Urinary bladder (tissue), 4 donors: ENCODE results near the gene SPNS3. TPM values are rescaled to one million over a fixed set of nuclear protein-coding genes. Genes with fewer than 3 reads are reported as not detected.

Experiments
- DNase-seq: peaks from one replicate; pipeline ENCODE4 v3.0.0-alpha.2; 2015; ENCODE audit errors: extremely low spot score
- H3K27ac ChIP-seq: one replicate; pipeline ENCODE4 v1.5.1; 2013; ENCODE audit warnings: low read depth, mild to moderate bottlenecking, moderate library complexity
- H3K36me3 ChIP-seq: one replicate; pipeline ENCODE4 v1.6.1; 2013; ENCODE audit warnings: mild to moderate bottlenecking, moderate library complexity; ENCODE audit not compliant: insufficient read depth
- H3K4me1 ChIP-seq: one replicate; pipeline ENCODE4 v1.6.1; 2013; ENCODE audit warnings: mild to moderate bottlenecking, moderate library complexity; ENCODE audit not compliant: insufficient read depth
- H3K4me3 ChIP-seq: one replicate; pipeline ENCODE4 v1.5.1; 2013; ENCODE audit warnings: low read depth, low read length
- WGBS: extraction: QIAGEN DNeasy Blood & Tissue Kit; methylation state at CpG from one replicate; pipeline ENCODE4 v1.1.7; 2013; 5-methylcytosine and 5-hydroxymethylcytosine counted together
- polyA plus RNA-seq: library from polyadenylated mRNA; stranded (reverse); fragments of 200-250 nt; gene quantifications from one replicate; pipeline ENCODE4 v1.2.3, GENCODE V29; 2013
- total RNA-seq: library from RNA; depleted of rRNA; stranded (reverse); fragments of >200 nt; gene quantifications from one replicate; pipeline ENCODE4 v1.2.3, GENCODE V29; 2014
- donor health status: healthy with polysubstance abuse.
- donor health status: healthy.

Gene SPNS3
- total and polyA plus RNA-seq, 2 donors = 0.16 to 0.46 TPM

DNA sequence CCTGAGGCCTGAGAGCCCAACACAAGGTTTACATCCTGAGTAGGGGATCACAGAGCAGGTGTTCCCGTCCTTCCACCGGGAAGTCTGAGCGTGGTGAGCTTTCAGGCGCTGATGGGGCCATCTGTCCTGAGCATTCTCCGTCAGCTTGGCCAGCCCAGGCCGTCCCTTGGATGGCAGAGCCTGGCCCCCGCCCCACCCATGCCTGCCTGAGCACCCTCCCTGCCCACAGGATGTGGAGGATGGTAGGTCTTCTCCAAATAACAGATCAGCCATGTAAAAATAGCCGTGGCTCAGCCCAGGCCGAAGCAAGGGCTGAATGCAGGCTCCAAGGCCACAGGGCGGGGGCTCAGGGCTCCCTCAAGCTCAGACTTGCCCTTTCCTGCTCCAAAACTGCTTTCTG is 85.2 kb downstream of the SPNS3 start:
- Histone ChIP-seq H3K4me1 (no peaks in the 10 kb centered on the region), H3K27ac (no peak overlapping the region)

DNA sequence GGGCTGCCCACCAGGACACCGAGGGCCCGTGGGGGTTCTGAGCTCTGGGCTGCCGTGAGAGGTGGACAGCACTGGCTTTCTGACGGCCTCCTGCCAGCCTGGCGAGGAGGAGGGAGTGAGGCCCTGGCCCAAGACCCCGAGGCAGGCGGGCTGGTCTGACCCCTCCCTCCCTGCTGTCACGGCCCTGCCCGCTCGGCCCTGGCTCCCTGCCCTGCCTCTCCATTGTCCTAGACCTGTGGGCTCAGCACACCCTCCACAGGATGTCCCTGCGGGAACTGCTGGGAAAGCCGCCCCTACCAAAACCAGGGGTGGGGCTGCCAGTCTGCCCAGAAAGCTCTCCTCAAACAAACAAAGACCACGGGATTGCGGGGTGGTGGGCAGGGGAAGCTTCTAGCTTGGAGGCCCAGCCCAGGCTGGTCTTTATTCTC is 85.6 kb downstream of the SPNS3 start:
- no peak overlapping the region for H3K27ac ChIP-seq
- 75% methylated on average over 14 of the region's 14 CpGs for WGBS
- H3K4me3 ChIP-seq = no peak overlapping the region
- no peak for DNase-seq
- no peaks in the 10 kb centered on the region for H3K36me3 ChIP-seq
- H3K4me1 ChIP-seq = no peaks in the 10 kb centered on the region

More for the DNA sequence above, 85.2 kb downstream of the SPNS3 start:
- 84% methylated on average over 10 of the region's 10 CpGs for WGBS
- DNase-seq = no peak
- Histone ChIP-seq H3K4me3 (no peak overlapping the region), H3K36me3 (no peaks in the 10 kb centered on the region)

DNA sequence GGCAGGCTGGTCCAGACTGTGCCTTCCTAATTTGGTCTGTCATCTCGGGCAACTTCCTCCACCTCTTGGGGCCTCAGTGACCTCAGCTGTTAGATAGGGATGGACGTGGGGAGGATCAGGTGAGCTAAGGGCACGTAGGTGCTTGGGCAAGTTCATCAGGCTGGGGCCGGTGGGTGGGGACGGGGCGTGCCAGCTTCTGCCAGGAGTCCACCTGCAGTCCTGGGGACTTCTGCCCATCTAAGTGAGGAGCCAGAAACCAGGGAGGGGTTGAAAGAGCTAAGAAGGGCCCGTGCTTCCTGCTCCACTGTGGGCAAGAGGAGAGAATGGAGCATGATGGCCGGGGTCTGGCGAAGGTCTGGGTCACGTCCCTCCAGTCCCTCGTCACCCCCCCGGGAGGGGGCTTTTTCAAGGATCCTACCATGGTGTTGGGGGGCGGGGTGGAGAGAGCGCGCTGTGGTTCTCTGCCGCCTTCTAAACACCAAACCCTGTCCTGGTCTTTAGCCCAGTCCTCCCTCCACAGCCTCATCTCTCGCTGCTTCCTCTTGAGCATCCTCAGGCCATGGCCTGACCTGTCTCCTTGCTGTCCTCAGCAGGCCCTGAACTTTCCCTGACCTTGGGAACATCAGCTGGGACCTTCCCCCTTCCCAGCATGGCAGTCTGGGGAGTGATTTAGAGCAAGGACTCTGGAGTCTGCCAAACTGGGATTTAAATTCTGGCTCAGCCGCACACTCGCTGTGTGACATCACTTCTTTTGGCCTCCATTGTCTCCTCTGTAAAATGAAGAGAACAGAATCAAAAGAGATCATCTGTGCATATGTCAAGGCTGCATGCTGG is 86.5 kb downstream of the SPNS3 start:
- 69% methylated on average over 19 of the region's 19 CpGs for WGBS
- peak overlapping the region; percentile 40 for H3K27ac ChIP-seq
- DNase-seq = no peak

DNA sequence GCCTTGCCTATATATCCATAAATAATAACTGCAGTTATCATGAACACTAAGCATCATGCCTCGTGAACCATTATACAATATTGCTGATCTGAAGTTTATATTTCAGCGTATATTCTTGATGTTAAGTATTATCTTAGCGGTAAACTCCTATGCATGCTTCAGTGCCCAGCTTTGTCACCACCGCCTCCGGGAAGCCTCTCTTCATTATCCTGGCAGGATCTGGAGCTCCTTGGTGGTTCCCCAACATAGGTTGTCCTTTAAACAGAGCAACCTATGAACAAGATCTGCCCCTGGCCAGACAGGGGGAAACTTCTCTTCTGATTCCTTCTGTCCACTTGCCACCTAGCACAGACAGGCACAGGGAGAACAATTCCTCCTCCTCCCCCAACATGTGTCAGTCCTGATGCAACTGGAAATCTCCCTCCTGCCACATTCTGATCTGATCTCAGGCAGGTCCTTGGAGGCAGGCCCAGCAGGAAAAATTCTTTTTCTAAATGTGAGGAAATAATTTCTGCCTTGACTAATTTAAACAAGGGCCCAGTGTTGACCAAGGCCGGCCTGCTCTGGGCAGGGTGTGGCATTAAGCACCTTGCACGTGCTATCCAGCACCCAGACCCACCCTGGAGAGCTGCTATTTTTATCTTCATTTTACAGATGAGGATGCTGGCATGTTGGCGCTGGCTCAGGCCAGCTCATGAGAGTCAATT is 87.3 kb downstream of the SPNS3 start:
- H3K27ac ChIP-seq = no peak overlapping the region
- H3K4me1 ChIP-seq = no peaks in the 10 kb centered on the region
- 61% methylated on average over 8 of the region's 8 CpGs for WGBS

More for the DNA sequence above, 86.5 kb downstream of the SPNS3 start:
- H3K4me3 ChIP-seq = no peak overlapping the region
- no peaks in the 10 kb centered on the region for H3K4me1 ChIP-seq
- H3K36me3 ChIP-seq = no peaks in the 10 kb centered on the region

DNA sequence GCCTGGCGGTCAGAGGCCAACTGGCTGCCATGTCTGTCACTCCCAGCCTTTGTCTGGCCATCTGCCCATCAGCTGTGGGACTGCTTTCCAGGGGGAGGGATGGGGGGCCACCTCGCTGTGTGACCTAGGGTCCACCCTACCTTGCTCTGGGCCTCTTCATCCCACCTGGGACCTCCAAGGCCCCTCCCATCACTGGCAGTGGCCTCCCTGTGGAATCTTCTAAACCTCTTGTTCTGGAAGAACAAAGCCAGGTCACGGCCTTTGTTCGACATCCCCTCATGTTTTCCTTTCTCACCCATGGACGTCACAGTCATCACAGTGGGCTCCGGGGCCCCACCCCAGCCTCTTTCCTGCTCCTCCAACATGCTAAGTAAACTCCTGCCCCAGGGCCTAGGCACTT is 88.9 kb downstream of the SPNS3 start:
- Histone ChIP-seq H3K4me1 (no peaks in the 10 kb centered on the region), H3K4me3 (no peak overlapping the region), H3K27ac (peak overlapping the region; percentile 11), H3K36me3 (no peaks in the 10 kb centered on the region)
- WGBS = 83% methylated on average over 6 of the region's 6 CpGs
- DNase-seq = no peak

More for the DNA sequence above, 87.3 kb downstream of the SPNS3 start:
- Histone ChIP-seq H3K4me3 (no peak overlapping the region), H3K36me3 (no peaks in the 10 kb centered on the region)
- no peak for DNase-seq

DNA sequence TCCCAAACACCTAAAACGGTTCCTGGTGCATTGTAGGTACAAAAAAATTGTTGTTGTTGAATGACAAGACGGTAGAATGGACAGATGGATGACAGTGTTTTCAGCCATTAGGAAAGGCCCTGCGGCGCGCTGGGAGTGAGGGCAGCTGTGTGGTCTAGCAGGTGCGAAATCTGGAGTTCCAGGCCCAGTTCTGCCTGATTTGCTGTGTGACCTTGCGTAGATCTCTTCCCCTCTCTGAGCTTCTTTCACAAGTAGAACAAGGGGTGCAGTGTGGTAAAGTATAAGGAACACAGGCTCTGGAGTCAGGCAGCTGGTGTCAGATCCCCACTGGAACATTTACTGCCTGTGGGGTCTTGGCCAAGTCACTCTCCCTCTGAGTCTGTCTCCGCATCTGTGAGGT is 90.2 kb downstream of the SPNS3 start:
- no peak for DNase-seq
- no peaks in the 10 kb centered on the region for H3K4me1 ChIP-seq
- no peaks in the 10 kb centered on the region for H3K36me3 ChIP-seq
- H3K27ac ChIP-seq = no peak overlapping the region
- WGBS = 97% methylated on average over 8 of the region's 8 CpGs
- no peak overlapping the region for H3K4me3 ChIP-seq

DNA sequence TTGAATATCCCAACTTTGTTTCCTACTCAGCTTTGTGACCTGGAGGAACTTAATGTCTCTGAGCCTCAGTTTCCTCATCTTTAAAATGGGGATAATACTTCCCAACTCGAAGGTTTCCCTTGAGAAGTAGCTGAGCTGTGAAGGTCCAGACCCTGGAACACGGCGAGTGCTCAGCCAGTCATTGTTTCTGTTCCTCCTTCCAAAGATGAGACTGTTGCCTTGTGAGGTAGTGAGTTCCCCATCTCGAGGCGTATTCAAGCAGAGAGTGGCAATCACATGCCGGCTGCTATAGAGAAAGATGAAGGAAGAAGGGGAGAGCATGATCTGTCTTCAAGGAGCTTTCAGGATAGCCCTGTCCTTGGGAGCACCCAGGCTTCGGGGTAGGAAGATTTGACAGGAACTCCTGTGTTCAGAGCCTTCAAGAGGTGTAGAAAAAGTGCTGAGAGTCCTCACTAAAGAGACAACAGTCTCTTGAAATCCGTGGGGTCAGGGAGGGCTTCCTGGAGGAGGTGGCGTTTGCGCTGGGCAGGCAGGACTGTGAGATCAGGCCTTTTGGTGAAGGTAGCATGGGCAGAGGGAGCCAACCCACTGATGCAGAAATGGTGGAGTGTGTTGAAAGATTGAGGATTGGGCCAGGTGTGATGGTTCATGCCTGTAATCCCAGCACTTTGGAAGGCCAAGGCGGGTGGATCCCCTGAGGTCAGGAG is 92.1 kb downstream of the SPNS3 start:
- H3K4me1 ChIP-seq = no peaks in the 10 kb centered on the region
- 92% methylated on average over 11 of the region's 11 CpGs for WGBS
- DNase-seq = no peak

DNA sequence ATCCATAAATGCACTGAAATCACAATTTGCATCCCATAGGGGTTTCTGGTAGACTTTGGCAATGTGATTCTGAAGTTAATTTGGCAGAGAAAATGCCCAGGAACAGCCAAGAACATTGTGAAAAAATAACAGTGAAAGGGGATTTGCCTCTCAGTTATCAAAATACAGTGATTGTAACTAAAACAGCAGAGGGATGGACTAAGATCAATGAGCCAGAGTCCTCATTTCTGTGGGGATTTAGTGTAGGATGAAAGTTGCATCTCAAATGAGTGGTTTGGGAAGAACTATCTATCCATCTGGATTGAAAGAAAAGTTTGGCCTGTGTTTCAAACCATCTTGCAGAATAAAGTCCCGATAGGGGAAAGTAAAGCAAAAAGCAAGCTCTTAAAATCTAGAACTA is 93.4 kb downstream of the SPNS3 start:
- Histone ChIP-seq H3K4me3 (no peak overlapping the region), H3K36me3 (no peaks in the 10 kb centered on the region), H3K27ac (no peak overlapping the region), H3K4me1 (no peaks in the 10 kb centered on the region)
- WGBS = 37% methylated on average over 1 of the region's 1 CpG
- DNase-seq = no peak

More for the DNA sequence above, 92.1 kb downstream of the SPNS3 start:
- no peaks in the 10 kb centered on the region for H3K36me3 ChIP-seq
- H3K4me3 ChIP-seq = no peak overlapping the region
- H3K27ac ChIP-seq = no peak overlapping the region

DNA sequence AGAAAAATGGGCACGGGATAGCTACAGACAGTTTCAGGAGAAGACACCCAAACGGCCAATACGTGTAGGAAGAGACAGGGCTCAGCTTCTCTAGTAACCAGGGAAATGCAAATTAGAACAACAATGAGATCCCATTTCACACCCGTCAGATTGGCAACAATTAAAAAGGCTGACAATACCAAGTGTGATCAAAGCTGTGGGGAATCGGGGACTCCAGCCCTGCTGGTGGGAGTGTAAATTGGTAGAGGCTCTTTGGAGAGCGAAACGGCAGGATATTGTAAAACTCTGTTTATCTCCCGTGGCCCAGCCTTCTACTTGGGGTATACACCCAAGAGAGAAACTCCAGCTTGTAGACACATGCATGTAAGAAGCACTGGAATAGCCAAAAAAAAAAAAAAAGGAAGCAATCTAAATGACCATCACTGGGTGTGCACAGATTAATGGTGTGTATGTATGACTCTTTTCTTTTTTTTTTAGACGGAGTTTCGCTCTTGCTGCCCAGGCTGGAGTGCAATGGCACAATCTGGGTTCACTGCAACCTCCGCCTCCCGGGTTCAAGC is 93.9 kb downstream of the SPNS3 start:
- 61% methylated on average over 12 of the region's 12 CpGs for WGBS
- no peak for DNase-seq
- Histone ChIP-seq H3K4me3 (no peak overlapping the region), H3K27ac (no peak overlapping the region), H3K4me1 (no peaks in the 10 kb centered on the region), H3K36me3 (no peaks in the 10 kb centered on the region)

DNA sequence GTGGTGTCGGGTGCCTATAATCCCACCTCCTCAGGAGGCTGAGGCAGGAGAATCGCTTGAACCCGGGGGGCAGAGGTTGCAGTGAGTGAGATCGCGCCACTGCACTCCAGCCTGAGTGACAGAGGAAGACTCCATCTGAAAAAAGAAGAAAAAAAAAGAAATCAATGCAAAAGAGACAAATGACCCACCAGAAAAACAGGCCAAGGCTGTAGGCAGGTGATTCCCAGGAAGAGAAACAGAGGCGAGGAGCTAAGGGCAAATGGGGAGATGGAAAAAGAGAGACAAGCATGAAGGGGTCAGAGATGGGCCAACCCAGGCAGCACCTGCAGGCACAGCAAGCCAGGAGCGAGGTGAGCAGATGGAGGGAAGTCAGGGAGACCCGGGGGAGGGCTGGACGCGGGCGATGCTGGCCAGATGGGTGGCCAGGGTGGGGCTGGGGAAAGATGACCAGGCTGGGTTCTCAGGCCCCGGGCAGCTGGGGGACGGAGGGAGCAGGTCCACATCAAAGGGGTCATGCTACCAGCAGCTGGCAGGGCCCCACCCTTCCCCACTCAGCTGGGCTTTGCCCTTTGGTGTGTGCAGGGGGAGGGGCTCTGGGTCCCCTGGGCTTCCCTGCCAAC is 95.9 kb downstream of the SPNS3 start:
- no peak overlapping the region for H3K27ac ChIP-seq
- H3K4me1 ChIP-seq = no peaks in the 10 kb centered on the region
- no peak for DNase-seq
- H3K36me3 ChIP-seq = no peaks in the 10 kb centered on the region
- no peak overlapping the region for H3K4me3 ChIP-seq
- WGBS = 88% methylated on average over 13 of the region's 13 CpGs

DNA sequence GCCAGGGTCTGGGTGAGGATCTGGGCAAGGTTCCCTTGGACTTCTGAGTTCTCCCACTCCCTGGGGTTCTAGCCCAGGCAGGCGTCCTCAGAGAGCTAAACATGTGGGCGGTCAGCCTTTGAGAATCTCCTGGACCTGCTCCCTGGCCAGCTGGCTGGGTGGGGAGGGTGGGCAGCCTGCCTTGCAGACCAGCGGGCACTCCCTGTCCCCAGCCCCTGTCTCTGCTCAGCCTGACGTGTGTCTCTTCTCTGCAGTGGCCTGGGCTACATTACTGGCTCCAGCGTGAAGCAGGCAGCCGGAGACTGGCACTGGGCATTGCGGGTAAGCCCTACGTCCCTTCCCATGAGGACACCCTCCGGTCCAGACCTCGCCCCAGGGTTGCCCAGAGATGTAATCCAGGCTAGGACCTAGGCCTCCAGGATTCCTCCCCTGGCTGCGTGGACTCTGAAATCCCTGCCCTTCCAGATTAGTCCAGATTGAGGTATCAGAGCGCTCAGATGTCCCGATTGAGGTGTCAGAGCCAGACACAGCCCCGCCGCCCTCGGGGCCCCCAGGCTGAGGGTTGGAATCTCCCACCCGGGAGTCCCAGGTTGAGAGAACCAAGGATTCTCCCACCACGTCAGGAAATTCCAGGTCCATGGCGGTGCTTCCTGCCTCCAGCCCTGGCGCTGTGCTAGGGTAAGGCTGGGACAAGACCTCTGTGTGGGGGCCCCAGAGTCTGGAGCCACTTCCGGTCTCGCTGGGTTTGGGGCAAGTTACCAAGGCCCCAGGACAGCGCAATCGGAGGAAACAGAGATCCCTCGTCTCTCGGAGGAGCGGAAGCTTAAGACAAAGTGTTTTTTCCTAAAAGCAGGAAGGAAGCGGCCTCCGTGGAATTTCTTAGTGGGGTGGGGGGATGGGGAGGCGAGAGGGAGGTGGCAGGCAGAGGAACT is 97.3 kb downstream of the SPNS3 start:
- WGBS = 75% methylated on average over 30 of the region's 30 CpGs
- no peak overlapping the region for H3K27ac ChIP-seq

DNA sequence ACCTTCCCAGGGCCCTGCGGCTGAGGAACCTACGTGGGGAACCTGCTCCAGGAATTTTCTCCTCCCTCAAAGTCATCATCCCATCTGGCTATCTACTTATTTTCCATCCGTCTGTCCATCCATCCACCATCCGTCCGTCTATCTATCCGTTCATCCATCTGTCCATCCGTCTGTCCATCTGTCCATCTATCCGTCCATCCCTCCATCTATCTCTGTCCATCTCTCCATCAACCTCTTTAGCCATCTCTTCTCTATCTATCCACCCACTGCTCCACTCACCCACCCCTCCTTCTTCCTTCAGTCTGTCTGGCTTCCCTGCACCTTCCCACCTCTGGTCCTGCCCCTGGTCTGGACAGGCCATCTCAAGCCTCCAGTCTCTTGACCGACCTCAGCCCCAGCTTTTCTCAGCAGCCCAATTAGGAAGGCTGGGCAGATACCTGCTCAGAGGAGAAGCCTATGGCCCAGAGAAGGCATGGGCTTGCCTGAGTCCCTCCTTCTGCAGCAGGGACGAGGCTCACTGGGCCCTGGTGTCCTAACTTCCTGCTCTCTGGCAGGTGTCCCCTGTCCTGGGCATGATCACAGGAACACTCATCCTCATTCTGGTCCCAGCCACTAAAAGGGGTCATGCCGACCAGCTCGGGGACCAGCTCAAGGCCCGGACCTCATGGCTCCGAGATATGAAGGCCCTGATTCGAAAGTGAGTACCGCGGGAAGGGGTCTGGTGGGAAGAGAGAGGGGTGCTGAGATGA is 98.4 kb downstream of the SPNS3 start:
- Histone ChIP-seq H3K36me3 (no peaks in the 10 kb centered on the region), H3K4me3 (no peak overlapping the region), H3K4me1 (no peaks in the 10 kb centered on the region), H3K27ac (no peak overlapping the region)
- no peak for DNase-seq
- 93% methylated on average over 17 of the region's 17 CpGs for WGBS

More for the DNA sequence above, 97.3 kb downstream of the SPNS3 start:
- no peak for DNase-seq
- H3K36me3 ChIP-seq = no peaks in the 10 kb centered on the region
- no peaks in the 10 kb centered on the region for H3K4me1 ChIP-seq
- no peak overlapping the region for H3K4me3 ChIP-seq
